Ishikawa (cell line): ENCODE measurements around the gene ST6GALNAC6.

Experiments
- CEBPB ChIP-seq: IDR thresholded peaks from 2 replicates; pipeline ENCODE4 v1.6.1; 2012
- CREB1 ChIP-seq: IDR thresholded peaks from 2 replicates; pipeline ENCODE4 v1.6.1; 2012; ENCODE audit warnings: low read depth
- EGR1 ChIP-seq: IDR thresholded peaks from 2 replicates; pipeline ENCODE4 v1.6.1; 2012
- EP300 ChIP-seq: IDR thresholded peaks from 2 replicates; pipeline ENCODE4 v1.6.1; 2012; ENCODE audit warnings: borderline replicate concordance
- FOXM1 ChIP-seq: IDR thresholded peaks from 2 replicates; pipeline ENCODE4 v1.6.1; 2012; ENCODE audit warnings: low read depth, borderline replicate concordance
- MAX ChIP-seq: IDR thresholded peaks from 2 replicates; pipeline ENCODE4 v1.6.1; 2012
- NFIC ChIP-seq: IDR thresholded peaks from 2 replicates; pipeline ENCODE4 v1.6.1; 2012
- RAD21 ChIP-seq: IDR thresholded peaks from 2 replicates; pipeline ENCODE4 v1.6.1; 2012; ENCODE audit warnings: low read depth
- REST ChIP-seq: IDR thresholded peaks from 2 replicates; pipeline ENCODE4 v1.6.1; 2012; ENCODE audit warnings: low read depth, mild to moderate bottlenecking
- TAF1 ChIP-seq: IDR thresholded peaks from 2 replicates; pipeline ENCODE4 v1.6.1; 2012; ENCODE audit warnings: low read depth, mild to moderate bottlenecking
- TCF12 ChIP-seq: IDR thresholded peaks from 2 replicates; pipeline ENCODE4 v1.6.1; 2012; ENCODE audit warnings: low read depth
- TEAD4 ChIP-seq: IDR thresholded peaks from 2 replicates; pipeline ENCODE4 v1.6.1; 2012
- USF1 ChIP-seq: IDR thresholded peaks from 2 replicates; pipeline ENCODE4 v1.6.1; 2012
- YY1 ChIP-seq: IDR thresholded peaks from 2 replicates; pipeline ENCODE4 v1.6.1; 2012; ENCODE audit warnings: low read depth
- ZBTB7A ChIP-seq: IDR thresholded peaks from 2 replicates; pipeline ENCODE4 v1.6.1; 2012; ENCODE audit warnings: low read depth

Gene ST6GALNAC6

DNA sequence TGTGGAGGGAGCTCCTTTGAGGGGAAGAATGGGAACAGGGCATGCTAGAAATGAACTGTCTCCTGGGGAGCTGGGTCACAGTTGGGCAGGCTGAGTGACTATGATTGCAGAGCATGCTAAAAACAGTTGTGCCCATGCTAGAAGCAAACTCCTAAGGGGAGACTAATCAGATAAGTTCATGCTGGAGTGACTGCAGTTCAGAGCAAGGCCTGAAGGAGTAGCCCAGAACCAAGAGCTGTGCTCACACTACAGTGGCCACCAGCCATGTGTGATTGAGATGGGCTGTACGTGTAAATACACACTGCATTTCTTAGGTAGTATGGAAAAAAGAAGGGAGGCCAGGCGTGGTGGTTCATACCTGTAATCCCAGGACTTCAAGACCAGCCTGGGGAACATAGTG lies 11.6 kb downstream of the ST6GALNAC6 start:
- TF ChIP-seq RAD21: no peak; the same call in 1 of the 2 replicates
- no peak for TF ChIP-seq EP300
- no peak for TF ChIP-seq USF1
- TF ChIP-seq ZBTB7A: no peak
- no peak for TF ChIP-seq TAF1
- no peak for TF ChIP-seq CEBPB
- no peak for TF ChIP-seq TEAD4
- TF ChIP-seq EGR1: no peak
- no peak for TF ChIP-seq CREB1
- no peak for TF ChIP-seq FOXM1
- TF ChIP-seq YY1: no peak
- no peak for TF ChIP-seq REST
- no peak for TF ChIP-seq TCF12
- TF ChIP-seq MAX: no peak
- TF ChIP-seq NFIC: no peak

GRCh38 chr9:127886401-127886972 lies 12.9 kb downstream of the ST6GALNAC6 start:
- TF ChIP-seq TEAD4: no peak

- no peak for TF ChIP-seq TEAD4
- no peak for TF ChIP-seq CEBPB
- TF ChIP-seq TAF1: no peak
- TF ChIP-seq EP300: no peak
- TF ChIP-seq TCF12: no peak
Measured at GRCh38 chr9:127885508-127886281, 13.7 kb downstream of the ST6GALNAC6 start.

GRCh38 chr9:127884976-127885490 lies 14.4 kb downstream of the ST6GALNAC6 start:
- TF ChIP-seq YY1: no peak
- no peak for TF ChIP-seq NFIC
- TF ChIP-seq CEBPB: no peak
- no peak for TF ChIP-seq EP300
- TF ChIP-seq RAD21: no peak
- TF ChIP-seq ZBTB7A: no peak
- no peak for TF ChIP-seq TCF12
- no peak for TF ChIP-seq CREB1
- no peak for TF ChIP-seq TEAD4
- TF ChIP-seq EGR1: no peak

DNA sequence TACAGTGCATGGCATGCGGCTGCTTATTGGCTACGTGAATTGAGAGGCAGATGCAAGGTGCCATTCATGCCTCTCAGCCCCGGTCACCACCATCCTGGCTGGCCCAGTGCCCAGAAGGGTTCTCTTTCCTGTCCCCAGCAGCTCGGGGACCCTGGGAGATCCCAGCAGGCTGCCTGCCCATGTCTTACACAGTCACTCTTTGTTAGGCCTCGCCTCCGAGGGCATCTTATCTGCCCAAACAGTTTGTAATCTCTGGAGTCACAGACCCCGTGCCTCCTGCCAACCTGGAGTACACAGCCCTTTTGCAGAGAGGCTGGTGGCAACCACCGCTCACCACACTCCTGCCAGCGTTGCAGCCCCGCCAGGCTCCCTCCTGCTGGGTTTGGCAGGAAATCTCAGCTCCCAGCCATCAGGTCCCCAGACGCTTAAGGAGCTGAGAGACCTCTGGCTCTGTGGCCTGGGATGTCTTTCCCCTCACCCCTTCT lies 14.9 kb downstream of the ST6GALNAC6 start:
- TF ChIP-seq EP300 (no peak), USF1 (no peak), NFIC (peak; percentile 76), REST (no peak), ZBTB7A (0 out of 2 replicates have a peak, but pooled peaks have one; percentile 31), MAX (peak; percentile 29; the same call in 1 of the 2 replicates)

DNA sequence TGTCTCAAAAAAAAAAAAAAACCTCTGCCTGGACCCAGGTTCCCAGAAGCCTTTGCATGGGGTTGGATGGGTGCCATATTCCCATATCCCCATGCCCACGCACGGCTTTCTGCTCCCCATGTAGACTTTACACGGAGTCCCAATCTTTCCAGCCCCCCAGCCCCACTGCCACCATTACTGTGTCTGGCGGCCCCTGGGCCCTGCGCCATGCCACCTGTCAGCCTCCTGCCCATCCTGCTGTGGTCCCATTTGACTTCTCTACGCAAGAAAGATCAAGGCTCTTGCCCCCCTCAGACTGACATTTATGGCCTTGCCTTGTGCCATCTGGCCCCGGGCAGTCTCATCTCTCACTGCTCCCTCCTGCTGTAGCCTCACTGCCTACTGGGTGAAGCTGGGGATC lies 15.4 kb downstream of the ST6GALNAC6 start:
- no peak for TF ChIP-seq MAX
- no peak for TF ChIP-seq USF1
- no peak for TF ChIP-seq TCF12
- TF ChIP-seq FOXM1: no peak
